Measurements from ENCODE around the gene OR2M3.
A peak's percentile ranks its signal among the peaks of the same experiment; 100 is the strongest.

- peak in 4 of 6 experiments; percentile 29 to 57 (median 36) for TF ChIP-seq CTCF (IDR thresholded peaks at IDR 0.05)
- no peak for TF ChIP-seq POLR2A (IDR thresholded peaks at IDR 0.05)
These were observed 46.1 kb downstream of the OR2M3 start for GRCh38 chr1:248243204-248243603.
